ENCODE measurements around the gene PRKCH. TPM values are rescaled to one million over a fixed set of nuclear protein-coding genes. Genes with fewer than 3 reads are reported as not detected.

The PRKCH gene
- total RNA-seq, 2 donors from 2014 or later, result 27.6 to 33.9 TPM

DNA sequence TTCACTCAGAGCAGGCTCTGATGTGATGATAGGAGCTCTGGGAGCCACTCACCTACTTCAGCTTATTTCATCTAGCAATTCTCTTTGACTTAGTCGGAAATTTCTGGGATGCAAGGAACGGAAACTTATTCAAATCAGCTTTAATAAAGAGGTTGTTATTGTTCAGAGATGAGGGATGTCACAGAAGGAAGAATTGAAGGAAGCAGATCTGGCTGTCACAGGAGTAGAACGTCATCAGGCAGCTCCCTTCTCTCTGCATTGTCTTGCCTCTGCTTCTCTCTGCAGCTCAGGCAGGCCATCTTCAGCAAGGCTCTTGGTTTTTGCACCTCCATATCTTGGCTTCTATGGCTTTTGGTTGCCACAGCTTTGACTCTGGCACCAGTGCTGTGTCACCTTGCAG, 32.7 kb upstream of the PRKCH start:
- WGBS, result 85% methylated on average over 3 of the region's 3 CpGs
- intact Hi-C loops (cut with DNase I), result no loop called here
- TF ChIP-seq POLR2A (IDR thresholded peaks at IDR 0.05) (no peak), POLR2AphosphoS5 (IDR thresholded peaks at IDR 0.05) (no peak)
- TF ChIP-seq, protein P1, sequence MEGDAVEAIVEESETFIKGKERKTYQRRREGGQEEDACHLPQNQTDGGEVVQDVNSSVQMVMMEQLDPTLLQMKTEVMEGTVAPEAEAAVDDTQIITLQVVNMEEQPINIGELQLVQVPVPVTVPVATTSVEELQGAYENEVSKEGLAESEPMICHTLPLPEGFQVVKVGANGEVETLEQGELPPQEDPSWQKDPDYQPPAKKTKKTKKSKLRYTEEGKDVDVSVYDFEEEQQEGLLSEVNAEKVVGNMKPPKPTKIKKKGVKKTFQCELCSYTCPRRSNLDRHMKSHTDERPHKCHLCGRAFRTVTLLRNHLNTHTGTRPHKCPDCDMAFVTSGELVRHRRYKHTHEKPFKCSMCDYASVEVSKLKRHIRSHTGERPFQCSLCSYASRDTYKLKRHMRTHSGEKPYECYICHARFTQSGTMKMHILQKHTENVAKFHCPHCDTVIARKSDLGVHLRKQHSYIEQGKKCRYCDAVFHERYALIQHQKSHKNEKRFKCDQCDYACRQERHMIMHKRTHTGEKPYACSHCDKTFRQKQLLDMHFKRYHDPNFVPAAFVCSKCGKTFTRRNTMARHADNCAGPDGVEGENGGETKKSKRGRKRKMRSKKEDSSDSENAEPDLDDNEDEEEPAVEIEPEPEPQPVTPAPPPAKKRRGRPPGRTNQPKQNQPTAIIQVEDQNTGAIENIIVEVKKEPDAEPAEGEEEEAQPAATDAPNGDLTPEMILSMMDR (IDR thresholded peaks at IDR 0.05), result no peak

DNA sequence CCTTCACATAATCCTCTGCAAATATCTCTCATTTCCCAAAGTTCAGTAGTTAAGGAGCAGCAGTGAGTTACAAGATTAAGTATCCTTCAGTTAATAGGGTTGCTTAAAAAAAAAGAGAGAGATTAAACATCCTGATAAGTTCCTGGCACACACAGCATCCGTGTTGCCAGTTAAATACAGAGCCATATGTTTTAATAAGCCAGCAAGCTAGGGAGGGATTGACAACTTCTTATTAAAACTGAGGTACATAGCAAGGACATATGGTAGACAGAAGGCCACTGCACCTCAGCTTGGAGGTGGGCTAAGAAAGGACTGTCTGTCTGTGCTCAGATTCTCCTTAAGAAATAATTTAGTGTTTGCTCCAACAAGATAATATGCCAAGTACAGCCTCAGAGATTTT, 30.7 kb upstream of the PRKCH start:
- no peaks in the 10 kb centered on the region for H3K9me3 ChIP-seq
- no peaks in the 10 kb centered on the region for H3K36me3 ChIP-seq
- H3K27ac ChIP-seq, result no peak overlapping the region
- H3K4me3 ChIP-seq, result no peak overlapping the region
- 9% methylated on average over 1 of the region's 1 CpG for WGBS
- TF ChIP-seq, protein P1 (IDR thresholded peaks at IDR 0.05), result no peak
- TF ChIP-seq POLR2A (IDR thresholded peaks at IDR 0.05) (no peak), POLR2AphosphoS5 (IDR thresholded peaks at IDR 0.05) (peak; percentile 13)
- no peak for DNase-seq (ENCODE audit: low spot score)
- intact Hi-C loops (cut with DNase I), result no loop called here
- no peaks in the 10 kb centered on the region for H3K27me3 ChIP-seq (replicated peaks; ENCODE audit: insufficient read depth)
- H3K4me1 ChIP-seq (replicated peaks), result no peaks in the 10 kb centered on the region

More for the DNA sequence above, 32.7 kb upstream of the PRKCH start:
- Histone ChIP-seq H3K4me1 (replicated peaks) (no peaks in the 10 kb centered on the region), H3K4me3 (no peak overlapping the region), H3K9me3 (no peaks in the 10 kb centered on the region), H3K27me3 (replicated peaks; ENCODE audit: insufficient read depth) (no peaks in the 10 kb centered on the region), H3K27ac (no peak overlapping the region), H3K36me3 (no peaks in the 10 kb centered on the region)
- no peak for DNase-seq (ENCODE audit: low spot score)

DNA sequence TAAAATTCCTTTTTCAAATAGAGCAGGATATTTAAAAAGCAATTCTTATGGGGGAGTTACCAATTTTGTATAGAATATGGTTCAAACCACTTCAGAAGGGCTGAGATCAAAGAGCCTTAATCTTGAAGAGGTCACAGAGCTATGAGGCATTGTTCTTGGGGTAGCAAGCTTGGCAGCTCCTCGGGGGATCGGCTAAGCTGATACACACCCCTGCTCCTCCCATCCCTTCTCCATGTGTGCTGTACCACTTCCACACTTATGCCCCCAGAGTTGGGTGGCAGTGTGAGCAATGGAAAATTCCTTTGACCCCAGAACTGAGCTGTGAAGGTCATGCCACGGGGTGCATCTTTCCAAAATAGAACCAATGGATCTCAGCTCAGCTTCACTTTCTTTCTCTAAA, 25.2 kb upstream of the PRKCH start:
- DNase-seq (ENCODE audit: low spot score), result no peak
- WGBS, result 33% methylated on average over 3 of the region's 3 CpGs

DNA sequence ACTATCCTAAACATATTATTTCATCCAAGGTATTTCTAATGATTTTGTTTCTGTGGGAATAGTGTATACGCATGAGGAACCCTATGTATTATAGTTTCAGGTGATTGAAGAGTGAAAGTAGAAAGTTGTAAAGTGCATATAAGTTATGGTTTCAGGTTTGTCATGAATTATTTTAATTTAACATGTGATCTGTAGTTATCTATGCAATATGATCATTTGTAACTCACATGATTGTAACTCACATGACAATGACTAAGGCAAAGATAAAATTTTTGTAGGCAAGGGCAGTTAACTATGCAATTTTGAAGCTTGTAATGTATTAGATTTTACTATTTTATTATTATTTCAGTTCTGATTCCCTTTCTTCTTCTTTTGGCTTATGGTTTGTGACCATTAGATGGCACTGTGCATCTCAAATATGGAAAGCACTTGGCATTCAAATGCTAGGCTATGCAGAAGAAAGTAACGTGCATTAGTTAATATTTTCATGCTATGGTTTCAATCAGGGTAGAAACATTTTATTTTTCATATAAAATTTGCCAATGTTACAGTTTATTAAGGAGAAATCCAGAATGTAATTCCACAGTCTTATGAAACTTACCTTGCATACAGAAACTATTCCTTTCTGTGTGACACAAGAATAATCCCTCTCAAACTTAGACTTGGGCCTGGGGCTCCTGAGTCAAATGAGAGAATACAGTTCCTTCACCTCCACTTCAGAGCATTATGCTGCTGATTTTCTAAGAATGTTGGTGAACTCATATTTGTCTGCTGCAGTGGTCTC, 24.5 kb upstream of the PRKCH start:
- H3K27ac ChIP-seq, result no peak overlapping the region
- no peak for DNase-seq (ENCODE audit: low spot score)
- H3K27me3 ChIP-seq (replicated peaks; ENCODE audit: insufficient read depth), result no peaks in the 10 kb centered on the region
- 24% methylated on average over 2 of the region's 2 CpGs for WGBS
- no peaks in the 10 kb centered on the region for H3K9me3 ChIP-seq
- no peaks in the 10 kb centered on the region for H3K4me1 ChIP-seq (replicated peaks)
- intact Hi-C loops (cut with DNase I), result loop anchor here (5.0 kb wide), 1 partner anchor 160 kb away; no protein-coding TSS in a partner anchor
- TF ChIP-seq POLR2AphosphoS5 (IDR thresholded peaks at IDR 0.05) (peak; percentile 52), POLR2A (IDR thresholded peaks at IDR 0.05) (no peak)
- TF ChIP-seq, protein P1 (IDR thresholded peaks at IDR 0.05), result peak in 3 of 4 experiments; percentile 59 to 80 (median 76)
- H3K4me3 ChIP-seq, result no peak overlapping the region
- no peaks in the 10 kb centered on the region for H3K36me3 ChIP-seq

More for the DNA sequence above, 25.2 kb upstream of the PRKCH start:
- no peak overlapping the region for H3K27ac ChIP-seq
- intact Hi-C loops (cut with DNase I), result loop anchor here (5.0 kb wide), 1 partner anchor 161 kb away; no protein-coding TSS in a partner anchor
- no peaks in the 10 kb centered on the region for H3K36me3 ChIP-seq
- TF ChIP-seq POLR2AphosphoS5 (IDR thresholded peaks at IDR 0.05), result no peak
- no peak for TF ChIP-seq POLR2A (IDR thresholded peaks at IDR 0.05)
- TF ChIP-seq, protein P1 (IDR thresholded peaks at IDR 0.05), result no peak
- H3K4me1 ChIP-seq (replicated peaks), result no peaks in the 10 kb centered on the region
- no peaks in the 10 kb centered on the region for H3K9me3 ChIP-seq
- H3K27me3 ChIP-seq (replicated peaks; ENCODE audit: insufficient read depth), result no peaks in the 10 kb centered on the region
- no peak overlapping the region for H3K4me3 ChIP-seq

DNA sequence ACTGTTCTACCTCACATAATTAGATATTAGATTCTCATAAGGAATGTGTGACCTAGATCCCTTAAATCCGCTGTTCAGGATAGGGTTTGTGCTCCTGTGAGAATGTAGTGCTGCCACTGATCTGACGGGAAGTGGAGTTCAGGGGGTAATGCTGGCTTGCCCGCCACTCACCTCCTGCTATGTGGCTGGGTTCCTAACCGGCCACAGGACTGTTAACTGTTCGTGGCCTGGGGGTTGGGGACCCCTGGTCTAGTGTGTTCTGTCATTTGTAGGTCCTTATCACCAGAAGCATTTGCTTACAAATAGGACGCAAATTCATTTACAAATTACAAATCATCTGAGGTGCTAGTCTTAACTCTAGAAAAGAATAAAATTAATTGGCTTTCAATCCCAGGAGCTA, 23.8 kb upstream of the PRKCH start:
- no peak overlapping the region for H3K4me3 ChIP-seq
- no peaks in the 10 kb centered on the region for H3K36me3 ChIP-seq
- TF ChIP-seq POLR2AphosphoS5 (IDR thresholded peaks at IDR 0.05), result no peak
- TF ChIP-seq, protein P1 (IDR thresholded peaks at IDR 0.05), result no peak
- no peak for TF ChIP-seq POLR2A (IDR thresholded peaks at IDR 0.05)
- H3K9me3 ChIP-seq, result no peaks in the 10 kb centered on the region
- H3K4me1 ChIP-seq (replicated peaks), result no peaks in the 10 kb centered on the region
- intact Hi-C loops (cut with DNase I), result loop anchor here (5.0 kb wide), 1 partner anchor 160 kb away; no protein-coding TSS in a partner anchor
- DNase-seq (ENCODE audit: low spot score), result no peak
- WGBS, result 83% methylated on average over 6 of the region's 6 CpGs
- H3K27ac ChIP-seq, result no peak overlapping the region
- H3K27me3 ChIP-seq (replicated peaks; ENCODE audit: insufficient read depth), result no peaks in the 10 kb centered on the region
